Measurements from ENCODE around the gene MACF1. TPM values are rescaled to one million over a fixed set of nuclear protein-coding genes. Genes with fewer than 3 reads are reported as not detected.

Gene MACF1
- total RNA-seq, 2 experiments from 2014 or later: 248 to 252 TPM

- Mint-ChIP-seq H3K9me3 (no peaks in the 10 kb centered on the region), H3K36me3 (ENCODE audit: low read depth) (peaks cover 13% of the 10 kb centered on the region), H3K27me3 (no peaks in the 10 kb centered on the region), H3K4me1 (ENCODE audit: low read depth) (peaks cover 59% of the 10 kb centered on the region), H3K27ac (peak overlapping the region; percentile 56), H3K4me3 (peak overlapping the region; percentile 94)
- no peak overlapping the region for H3K27ac ChIP-seq (ENCODE audit: low read depth in 1 of 2, low read length in 2 of 2)
- no peak for TF ChIP-seq CTCF (IDR thresholded peaks at IDR 0.05)
- no peaks in the 10 kb centered on the region for H3K27me3 ChIP-seq (ENCODE audit: control insufficient read depth in 1 of 2, insufficient read depth in 2 of 2, low read length in 2 of 2)
- intact Hi-C loops (cut with DNase I, micrococcal nuclease): loop anchor here in 1 of 2 experiments (10.0 kb wide), 2 partner anchors 168 to 542 kb away; partner anchors contain the start of gene PABPC4
- ChIA-PET POLR2A (no interaction called here), CTCF (interaction anchor here (0.7 to 1.5 kb wide), 3 partner anchors 13 to 235 kb away, joined by 3 read pairs; no protein-coding TSS in a partner anchor)
- DNase-seq (no peak), ATAC-seq (ENCODE audit: poor library complexity) (no peak)
- peaks cover 36% of the 10 kb centered on the region for H3K4me1 ChIP-seq (ENCODE audit: insufficient read depth, low read length)
- no peak overlapping the region for H3K4me3 ChIP-seq (ENCODE audit: low read length)
- peaks cover 13% of the 10 kb centered on the region for H3K36me3 ChIP-seq (ENCODE audit: insufficient read depth, low read length)
- H3K9me3 ChIP-seq (ENCODE audit: control insufficient read depth in 1 of 2, insufficient read depth in 1 of 2, low read length in 2 of 2): no peaks in the 10 kb centered on the region
These were observed 202.3 kb downstream of the MACF1 start for GRCh38 chr1:39406533-39407450.

GRCh38 chr1:39407510-39407895 is 203.0 kb downstream of the MACF1 start:
- peaks cover 38% of the 10 kb centered on the region for H3K4me1 ChIP-seq (ENCODE audit: insufficient read depth, low read length)
- H3K27me3 Mint-ChIP-seq: no peaks in the 10 kb centered on the region
- peak overlapping the region; percentile 94 for H3K4me3 Mint-ChIP-seq
- CTCF ChIA-PET: no interaction called here
- no peaks in the 10 kb centered on the region for H3K9me3 Mint-ChIP-seq
- H3K36me3 Mint-ChIP-seq (ENCODE audit: low read depth): peaks cover 15% of the 10 kb centered on the region
- no peaks in the 10 kb centered on the region for H3K27me3 ChIP-seq (ENCODE audit: control insufficient read depth in 1 of 2, insufficient read depth in 2 of 2, low read length in 2 of 2)
- intact Hi-C loops (cut with DNase I, micrococcal nuclease): loop anchor here in 1 of 2 experiments (10.0 kb wide), 2 partner anchors 167 to 543 kb away; partner anchors contain the start of gene PABPC4
- DNase-seq (no peak), ATAC-seq (ENCODE audit: poor library complexity) (no peak)
- POLR2A ChIA-PET: no interaction called here
- H3K36me3 ChIP-seq (ENCODE audit: insufficient read depth, low read length): peaks cover 16% of the 10 kb centered on the region
- H3K27ac Mint-ChIP-seq: peak overlapping the region; percentile 56
- no peak overlapping the region for H3K27ac ChIP-seq (ENCODE audit: low read depth in 1 of 2, low read length in 2 of 2)
- no peak overlapping the region for H3K4me3 ChIP-seq (ENCODE audit: low read length)
- H3K9me3 ChIP-seq (ENCODE audit: control insufficient read depth in 1 of 2, insufficient read depth in 1 of 2, low read length in 2 of 2): no peaks in the 10 kb centered on the region
- H3K4me1 Mint-ChIP-seq (ENCODE audit: low read depth): peaks cover 66% of the 10 kb centered on the region
- no peak for TF ChIP-seq CTCF (IDR thresholded peaks at IDR 0.05)

GRCh38 chr1:39407896-39408640 is 203.6 kb downstream of the MACF1 start:
- intact Hi-C loops (cut with DNase I, micrococcal nuclease): loop anchor here in 1 of 2 experiments (10.0 kb wide), 2 partner anchors 167 to 543 kb away; partner anchors contain the start of gene PABPC4
- peaks cover 13% of the 10 kb centered on the region for H3K36me3 Mint-ChIP-seq (ENCODE audit: low read depth)
- peak overlapping the region; percentile 56 for H3K27ac Mint-ChIP-seq
- ChIA-PET POLR2A (no interaction called here), CTCF (interaction anchor here (1.6 kb wide), 2 partner anchors 9 to 24 kb away, joined by 3 to 4 read pairs; no protein-coding TSS in a partner anchor)
- no peaks in the 10 kb centered on the region for H3K9me3 Mint-ChIP-seq
- H3K4me3 ChIP-seq (ENCODE audit: low read length): peak overlapping the region; percentile 61
- H3K4me3 Mint-ChIP-seq: peak overlapping the region; percentile 94
- DNase-seq: no peak
- peaks cover 66% of the 10 kb centered on the region for H3K4me1 Mint-ChIP-seq (ENCODE audit: low read depth)
- no peaks in the 10 kb centered on the region for H3K27me3 ChIP-seq (ENCODE audit: control insufficient read depth in 1 of 2, insufficient read depth in 2 of 2, low read length in 2 of 2)
- peaks cover 40% of the 10 kb centered on the region for H3K4me1 ChIP-seq (ENCODE audit: insufficient read depth, low read length)
- peaks cover 19% of the 10 kb centered on the region for H3K36me3 ChIP-seq (ENCODE audit: insufficient read depth, low read length)
- no peak for TF ChIP-seq CTCF (IDR thresholded peaks at IDR 0.05)
- H3K27me3 Mint-ChIP-seq: no peaks in the 10 kb centered on the region
- ATAC-seq (ENCODE audit: poor library complexity): no peak
- H3K27ac ChIP-seq (ENCODE audit: low read depth in 1 of 2, low read length in 2 of 2): peak overlapping the region in 1 of 2 donors; percentile 21
- no peaks in the 10 kb centered on the region for H3K9me3 ChIP-seq (ENCODE audit: control insufficient read depth in 1 of 2, insufficient read depth in 1 of 2, low read length in 2 of 2)
